Measurements from ENCODE around the gene SLPI.

DNA sequence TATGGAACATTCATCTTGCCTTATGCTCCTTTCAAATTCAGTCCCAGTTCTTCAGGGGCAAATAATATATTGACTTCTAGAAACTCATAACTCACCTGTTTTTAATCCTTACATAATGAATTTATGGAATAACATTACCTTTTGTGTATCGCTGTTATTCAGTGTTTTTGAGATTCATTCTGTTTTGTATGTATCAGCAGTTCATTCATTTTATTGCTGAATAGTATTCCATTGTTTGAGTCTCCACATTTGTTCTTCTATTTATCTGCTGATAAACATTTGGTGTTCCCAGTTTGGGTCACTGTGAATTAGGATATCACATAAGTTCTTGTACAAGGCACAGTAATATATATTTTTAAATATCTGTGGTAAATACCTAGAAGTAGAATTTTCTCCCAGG lies 28.1 kb downstream of the SLPI start:
- TF ChIP-seq POLR2A (IDR thresholded peaks at IDR 0.05), result no peak
- TF ChIP-seq, protein P1, sequence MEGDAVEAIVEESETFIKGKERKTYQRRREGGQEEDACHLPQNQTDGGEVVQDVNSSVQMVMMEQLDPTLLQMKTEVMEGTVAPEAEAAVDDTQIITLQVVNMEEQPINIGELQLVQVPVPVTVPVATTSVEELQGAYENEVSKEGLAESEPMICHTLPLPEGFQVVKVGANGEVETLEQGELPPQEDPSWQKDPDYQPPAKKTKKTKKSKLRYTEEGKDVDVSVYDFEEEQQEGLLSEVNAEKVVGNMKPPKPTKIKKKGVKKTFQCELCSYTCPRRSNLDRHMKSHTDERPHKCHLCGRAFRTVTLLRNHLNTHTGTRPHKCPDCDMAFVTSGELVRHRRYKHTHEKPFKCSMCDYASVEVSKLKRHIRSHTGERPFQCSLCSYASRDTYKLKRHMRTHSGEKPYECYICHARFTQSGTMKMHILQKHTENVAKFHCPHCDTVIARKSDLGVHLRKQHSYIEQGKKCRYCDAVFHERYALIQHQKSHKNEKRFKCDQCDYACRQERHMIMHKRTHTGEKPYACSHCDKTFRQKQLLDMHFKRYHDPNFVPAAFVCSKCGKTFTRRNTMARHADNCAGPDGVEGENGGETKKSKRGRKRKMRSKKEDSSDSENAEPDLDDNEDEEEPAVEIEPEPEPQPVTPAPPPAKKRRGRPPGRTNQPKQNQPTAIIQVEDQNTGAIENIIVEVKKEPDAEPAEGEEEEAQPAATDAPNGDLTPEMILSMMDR (IDR thresholded peaks at IDR 0.05), result no peak

All from esophagus squamous epithelium (tissue), 4 donors.